ENCODE measurements around the gene DOCK2.

Gene DOCK2

GRCh38 chr5:170080217-170080616 lies 443.1 kb downstream of the DOCK2 start:
- TF ChIP-seq EZH2 (optimal IDR thresholded peaks at IDR 0.05; ENCODE audit: low read depth, low read length) (no peak), EZH2phosphoT487 (IDR thresholded peaks at IDR 0.05; ENCODE audit: low read length) (no peak)
- Histone ChIP-seq H3K4me3 (ENCODE audit: low read length) (no peak overlapping the region), H3K9me2 (replicated peaks; ENCODE audit: insufficient read depth, low read length) (no peaks in the 10 kb centered on the region), H2AFZ (ENCODE audit: low read length) (no peak overlapping the region), H3F3A (ENCODE audit: insufficient read depth, low read length) (no peaks in the 10 kb centered on the region), H3K9me3 (replicated peaks; ENCODE audit: insufficient read depth, low read length) (no peaks in the 10 kb centered on the region), H3K27me3 (replicated peaks; ENCODE audit: insufficient read depth, low read length) (no peaks in the 10 kb centered on the region), H3K4me2 (ENCODE audit: low read depth, low read length) (no peak overlapping the region), H3K27ac (ENCODE audit: low read length) (no peak overlapping the region), H4K20me1 (ENCODE audit: insufficient read depth, low read length) (no peaks in the 10 kb centered on the region), H3K9ac (ENCODE audit: low read length) (no peak overlapping the region), H3K4me1 (ENCODE audit: low read length) (no peaks in the 10 kb centered on the region), H3K36me3 (replicated peaks; ENCODE audit: insufficient read depth, low read length) (no peaks in the 10 kb centered on the region; the same call in none of the 2 replicates), H3K79me2 (ENCODE audit: low read length) (no peaks in the 10 kb centered on the region)
- DNase-seq: no peak

- H2AFZ ChIP-seq (ENCODE audit: low read length): no peak overlapping the region
- no peaks in the 10 kb centered on the region; the same call in none of the 2 replicates for H3K36me3 ChIP-seq (replicated peaks; ENCODE audit: insufficient read depth, low read length)
- TF ChIP-seq EZH2phosphoT487 (IDR thresholded peaks at IDR 0.05; ENCODE audit: low read length) (no peak), EZH2 (optimal IDR thresholded peaks at IDR 0.05; ENCODE audit: low read depth, low read length) (no peak), CTCF (IDR thresholded peaks at IDR 0.05; ENCODE audit: low read length) (no peak)
- H4K20me1 ChIP-seq (ENCODE audit: insufficient read depth, low read length): no peaks in the 10 kb centered on the region
- H3K79me2 ChIP-seq (ENCODE audit: low read length): no peaks in the 10 kb centered on the region
- no peak overlapping the region for H3K4me2 ChIP-seq (ENCODE audit: low read depth, low read length)
- no peaks in the 10 kb centered on the region for H3K4me1 ChIP-seq (ENCODE audit: low read length)
- no peak overlapping the region for H3K9ac ChIP-seq (ENCODE audit: low read length)
- H3F3A ChIP-seq (ENCODE audit: insufficient read depth, low read length): no peaks in the 10 kb centered on the region
- no peaks in the 10 kb centered on the region for H3K27me3 ChIP-seq (replicated peaks; ENCODE audit: insufficient read depth, low read length)
- no peaks in the 10 kb centered on the region for H3K9me2 ChIP-seq (replicated peaks; ENCODE audit: insufficient read depth, low read length)
- DNase-seq: no peak
- H3K9me3 ChIP-seq (replicated peaks; ENCODE audit: insufficient read depth, low read length): no peaks in the 10 kb centered on the region
- no peak overlapping the region for H3K27ac ChIP-seq (ENCODE audit: low read length)
- no peak overlapping the region for H3K4me3 ChIP-seq (ENCODE audit: low read length)
Measured at GRCh38 chr5:170080786-170081445, 443.8 kb downstream of the DOCK2 start.

- no peak overlapping the region for H3K4me3 ChIP-seq (ENCODE audit: low read length)
- no peaks in the 10 kb centered on the region for H3K9me2 ChIP-seq (replicated peaks; ENCODE audit: insufficient read depth, low read length)
- TF ChIP-seq CTCF (IDR thresholded peaks at IDR 0.05; ENCODE audit: low read length) (no peak), EZH2 (optimal IDR thresholded peaks at IDR 0.05; ENCODE audit: low read depth, low read length) (no peak), EZH2phosphoT487 (IDR thresholded peaks at IDR 0.05; ENCODE audit: low read length) (no peak)
- DNase-seq: no peak
- H3F3A ChIP-seq (ENCODE audit: insufficient read depth, low read length): no peaks in the 10 kb centered on the region
- H3K4me1 ChIP-seq (ENCODE audit: low read length): no peaks in the 10 kb centered on the region
- no peak overlapping the region for H3K4me2 ChIP-seq (ENCODE audit: low read depth, low read length)
- H3K79me2 ChIP-seq (ENCODE audit: low read length): no peaks in the 10 kb centered on the region
- no peak overlapping the region for H3K27ac ChIP-seq (ENCODE audit: low read length)
- H3K9me3 ChIP-seq (replicated peaks; ENCODE audit: insufficient read depth, low read length): no peaks in the 10 kb centered on the region
- H3K36me3 ChIP-seq (replicated peaks; ENCODE audit: insufficient read depth, low read length): no peaks in the 10 kb centered on the region; the same call in none of the 2 replicates
- H4K20me1 ChIP-seq (ENCODE audit: insufficient read depth, low read length): no peaks in the 10 kb centered on the region
- no peaks in the 10 kb centered on the region for H3K27me3 ChIP-seq (replicated peaks; ENCODE audit: insufficient read depth, low read length)
- no peak overlapping the region for H3K9ac ChIP-seq (ENCODE audit: low read length)
- no peak overlapping the region for H2AFZ ChIP-seq (ENCODE audit: low read length)
Measured at GRCh38 chr5:170081616-170082015, 444.5 kb downstream of the DOCK2 start.

GRCh38 chr5:170082701-170083100 lies 445.6 kb downstream of the DOCK2 start:
- Histone ChIP-seq H3K36me3 (replicated peaks; ENCODE audit: insufficient read depth, low read length) (no peaks in the 10 kb centered on the region; the same call in none of the 2 replicates), H3K4me3 (ENCODE audit: low read length) (no peak overlapping the region), H3K9me3 (replicated peaks; ENCODE audit: insufficient read depth, low read length) (no peaks in the 10 kb centered on the region), H3K4me2 (ENCODE audit: low read depth, low read length) (no peak overlapping the region), H3K9me2 (replicated peaks; ENCODE audit: insufficient read depth, low read length) (no peaks in the 10 kb centered on the region), H3K4me1 (ENCODE audit: low read length) (no peaks in the 10 kb centered on the region), H4K20me1 (ENCODE audit: insufficient read depth, low read length) (no peaks in the 10 kb centered on the region), H3K79me2 (ENCODE audit: low read length) (no peaks in the 10 kb centered on the region), H2AFZ (ENCODE audit: low read length) (no peak overlapping the region), H3F3A (ENCODE audit: insufficient read depth, low read length) (no peaks in the 10 kb centered on the region), H3K27me3 (replicated peaks; ENCODE audit: insufficient read depth, low read length) (no peaks in the 10 kb centered on the region), H3K27ac (ENCODE audit: low read length) (no peak overlapping the region), H3K9ac (ENCODE audit: low read length) (no peak overlapping the region)
- no peak for DNase-seq
- TF ChIP-seq EZH2 (optimal IDR thresholded peaks at IDR 0.05; ENCODE audit: low read depth, low read length): no peak

Data from MM.1S (cell line).